GM23338 (cell line): ENCODE measurements around the gene LMNTD2. TPM values are rescaled to one million over a fixed set of nuclear protein-coding genes. Genes with fewer than 3 reads are reported as not detected.

Experiments
- ATAC-seq: fragments of 200-7000 bp; cut with Tn5 transposase; 3 replicates; pipeline ENCODE4 v1.9.1; 2020
- DNase-seq: peaks from one replicate; pipeline ENCODE4 v3.0.0-alpha.2; 2015; ENCODE audit warnings: low spot score
- H2AFZ ChIP-seq: fragments of 200-600 bp; sonication (generic); 2 replicates; pipeline ENCODE4 v1.8.0; 2016; ENCODE audit warnings: antibody characterized with exemption, mild to moderate bottlenecking, moderate library complexity
- H3F3A ChIP-seq: fragments of 200-600 bp; sonication (generic); replicated peaks from 2 replicates; pipeline ENCODE4 v1.8.0; 2017; ENCODE audit warnings: antibody characterized with exemption, mixed run types, low read depth
- H3K27ac ChIP-seq: fragments of 200-600 bp; sonication (generic); 2 replicates; pipeline ENCODE4 v1.6.1; 2016; ENCODE audit warnings: low read depth
- H3K27me3 ChIP-seq: fragments of 200-600 bp; sonication (generic); 2 replicates; pipeline ENCODE4 v1.8.0; 2016; ENCODE audit warnings: mild to moderate bottlenecking, mixed run types, moderate library complexity; ENCODE audit not compliant: insufficient read depth
- H3K36me3 ChIP-seq: fragments of 200-600 bp; sonication (generic); 2 replicates; pipeline ENCODE4 v1.8.0; 2016; ENCODE audit warnings: mild to moderate bottlenecking; ENCODE audit not compliant: insufficient read depth
- H3K4me1 ChIP-seq: fragments of 200-600 bp; sonication (generic); 2 replicates; pipeline ENCODE4 v1.8.0; 2016; ENCODE audit warnings: mild to moderate bottlenecking, moderate library complexity; ENCODE audit not compliant: insufficient read depth
- H3K4me2 ChIP-seq: fragments of 200-600 bp; sonication (generic); 2 replicates; pipeline ENCODE4 v1.7.1; 2017; ENCODE audit warnings: mixed run types
- H3K4me3 ChIP-seq: fragments of 200-600 bp; sonication (generic); 2 replicates; pipeline ENCODE4 v1.6.1; 2016; ENCODE audit warnings: mixed run types
- H3K79me2 ChIP-seq: fragments of 200-600 bp; sonication (generic); replicated peaks from 2 replicates; pipeline ENCODE4 v1.8.0; 2017; ENCODE audit warnings: mild to moderate bottlenecking; ENCODE audit not compliant: insufficient read depth
- H3K9me2 ChIP-seq: fragments of 200-600 bp; sonication (generic); 2 replicates; pipeline ENCODE4 v1.8.0; 2017; ENCODE audit not compliant: insufficient read depth
- H4K20me1 ChIP-seq: fragments of 200-600 bp; sonication (generic); replicated peaks from 2 replicates; pipeline ENCODE4 v1.8.0; 2017; ENCODE audit warnings: mild to moderate bottlenecking; ENCODE audit not compliant: insufficient read depth
- H3K27ac Mint-ChIP-seq: 2 replicates; pipeline ENCODE4 v1.8.0; 2020; ENCODE audit warnings: inconsistent platforms, mild to moderate bottlenecking, moderate library complexity, mixed read lengths
- H3K27me3 Mint-ChIP-seq: 3 replicates; pipeline ENCODE4 v1.8.0; 2022; ENCODE audit warnings: low read depth, mild to moderate bottlenecking, moderate library complexity, mixed read lengths, inconsistent platforms; ENCODE audit not compliant: insufficient read depth, poor library complexity
- H3K36me3 Mint-ChIP-seq: 3 replicates; pipeline ENCODE4 v1.8.0; 2021; ENCODE audit warnings: low read depth, mild to moderate bottlenecking, inconsistent platforms, moderate library complexity, mixed read lengths
- H3K4me1 Mint-ChIP-seq: 3 replicates; pipeline ENCODE4 v1.8.0; 2020; ENCODE audit warnings: mild to moderate bottlenecking, inconsistent platforms, mixed read lengths
- H3K4me3 Mint-ChIP-seq: 3 replicates; pipeline ENCODE4 v1.8.0; 2021; ENCODE audit warnings: moderate library complexity, mild to moderate bottlenecking, inconsistent platforms, mixed read lengths
- H3K9me3 Mint-ChIP-seq: 3 replicates; pipeline ENCODE4 v1.8.0; 2020; ENCODE audit warnings: moderate library complexity, mild to moderate bottlenecking, inconsistent platforms, mixed read lengths
- EZH2 ChIP-seq: fragments of 200-600 bp; sonication (generic); IDR thresholded peaks from one replicate; pipeline ENCODE4 v1.8.0; 2017; ENCODE audit warnings: antibody characterized with exemption, mild to moderate bottlenecking, low read depth; ENCODE audit not compliant: unreplicated experiment
- JUNB ChIP-seq: IDR thresholded peaks from one replicate; pipeline ENCODE4 v1.6.1; 2016; ENCODE audit warnings: antibody characterized with exemption; ENCODE audit not compliant: unreplicated experiment
- NANOG ChIP-seq: IDR thresholded peaks from 2 replicates; pipeline ENCODE4 v1.6.1; 2016; ENCODE audit warnings: antibody characterized with exemption, borderline replicate concordance
- ZNF114 ChIP-seq: fragments of 250-450 bp; sonication (Bioruptor Pico); IDR thresholded peaks from 2 replicates; pipeline ENCODE4 v1.5.0; 2020; ENCODE audit warnings: mild to moderate bottlenecking, moderate library complexity
- ZNF331 ChIP-seq: fragments of 250-450 bp; sonication (Bioruptor Pico); IDR thresholded peaks from 2 replicates; pipeline ENCODE4 v1.5.0; 2020; ENCODE audit warnings: low read depth, mild to moderate bottlenecking, moderate library complexity
- polyA plus RNA-seq: library from polyadenylated mRNA; unstranded; fragments of >200 nt; fragmentation: Nextera tagmentation; extraction: Ambion mirVana; gene quantifications from 2 replicates; pipeline ENCODE4 v1.2.1, GENCODE V29; 2016
- total RNA-seq: library from RNA; depleted of rRNA; stranded (reverse); fragments of >200 nt; shearing (Covaris generic); gene quantifications from 2 replicates; pipeline ENCODE4 v1.2.3, GENCODE V29; 2014
- TF ChIP-seq, protein P1 (sequence below): fragments of 250-450 bp; sonication (Bioruptor Pico); IDR thresholded peaks from 2 replicates; pipeline ENCODE4 v1.5.0; 2020; ENCODE audit warnings: mild to moderate bottlenecking, moderate library complexity
- TF ChIP-seq, protein P2 (sequence below): IDR thresholded peaks from one replicate; pipeline ENCODE4 v1.6.1; 2018; ENCODE audit warnings: antibody characterized with exemption; ENCODE audit not compliant: unreplicated experiment

LMNTD2 gene
- total and polyA plus RNA-seq, 2 experiments from 2014 or later: 1.3 to 2.1 TPM

DNA sequence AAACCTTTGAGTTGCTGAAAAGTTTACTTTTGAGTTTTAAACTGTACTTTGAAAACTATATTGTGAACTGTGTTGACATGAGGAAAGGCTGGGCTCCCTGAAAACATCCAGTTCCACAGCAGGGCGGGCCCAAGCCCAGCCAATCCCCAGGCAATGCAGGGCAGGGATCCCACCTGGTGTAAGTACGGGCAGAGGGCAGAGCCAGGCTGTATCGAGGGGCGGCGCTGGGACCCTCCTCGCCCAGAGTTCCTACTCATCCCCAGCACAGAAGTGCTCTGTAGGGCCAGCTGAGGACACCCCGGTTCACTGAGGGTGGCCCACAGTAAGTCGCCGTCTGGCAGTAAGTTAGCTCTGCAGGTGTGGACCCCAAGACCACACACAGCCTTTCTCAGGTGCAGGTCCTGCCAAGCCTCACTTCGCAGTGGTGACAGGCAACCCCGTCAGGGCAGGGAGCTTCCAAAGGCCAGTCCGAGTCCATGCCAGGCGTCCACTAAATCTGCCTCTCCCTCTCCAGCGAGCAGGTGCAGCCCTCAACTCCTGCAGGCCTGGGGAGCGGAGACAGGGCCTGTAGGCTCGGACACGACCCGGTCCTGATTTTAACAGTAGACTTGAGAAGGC lies 6.6 kb upstream of the LMNTD2 start:
- ATAC-seq: no peak
- Histone ChIP-seq H3K4me2 (peak overlapping the region; percentile 81), H3K27ac (no peak overlapping the region), H2AFZ (no peak overlapping the region), H3F3A (peaks cover 3% of the 10 kb centered on the region), H3K4me3 (peak overlapping the region; percentile 59), H3K27me3 (peaks cover 11% of the 10 kb centered on the region; the same call in 1 of the 2 replicates), H3K9me2 (no peaks in the 10 kb centered on the region), H3K79me2 (no peaks in the 10 kb centered on the region), H3K36me3 (no peaks in the 10 kb centered on the region), H4K20me1 (peaks cover 5% of the 10 kb centered on the region), H3K4me1 (peaks cover 20% of the 10 kb centered on the region; the same call in 1 of the 2 replicates)
- TF ChIP-seq ZNF331 (CRISPR knock-in tag): no peak
- no peak for TF ChIP-seq EZH2
- no peak for TF ChIP-seq JUNB
- TF ChIP-seq, protein P1, sequence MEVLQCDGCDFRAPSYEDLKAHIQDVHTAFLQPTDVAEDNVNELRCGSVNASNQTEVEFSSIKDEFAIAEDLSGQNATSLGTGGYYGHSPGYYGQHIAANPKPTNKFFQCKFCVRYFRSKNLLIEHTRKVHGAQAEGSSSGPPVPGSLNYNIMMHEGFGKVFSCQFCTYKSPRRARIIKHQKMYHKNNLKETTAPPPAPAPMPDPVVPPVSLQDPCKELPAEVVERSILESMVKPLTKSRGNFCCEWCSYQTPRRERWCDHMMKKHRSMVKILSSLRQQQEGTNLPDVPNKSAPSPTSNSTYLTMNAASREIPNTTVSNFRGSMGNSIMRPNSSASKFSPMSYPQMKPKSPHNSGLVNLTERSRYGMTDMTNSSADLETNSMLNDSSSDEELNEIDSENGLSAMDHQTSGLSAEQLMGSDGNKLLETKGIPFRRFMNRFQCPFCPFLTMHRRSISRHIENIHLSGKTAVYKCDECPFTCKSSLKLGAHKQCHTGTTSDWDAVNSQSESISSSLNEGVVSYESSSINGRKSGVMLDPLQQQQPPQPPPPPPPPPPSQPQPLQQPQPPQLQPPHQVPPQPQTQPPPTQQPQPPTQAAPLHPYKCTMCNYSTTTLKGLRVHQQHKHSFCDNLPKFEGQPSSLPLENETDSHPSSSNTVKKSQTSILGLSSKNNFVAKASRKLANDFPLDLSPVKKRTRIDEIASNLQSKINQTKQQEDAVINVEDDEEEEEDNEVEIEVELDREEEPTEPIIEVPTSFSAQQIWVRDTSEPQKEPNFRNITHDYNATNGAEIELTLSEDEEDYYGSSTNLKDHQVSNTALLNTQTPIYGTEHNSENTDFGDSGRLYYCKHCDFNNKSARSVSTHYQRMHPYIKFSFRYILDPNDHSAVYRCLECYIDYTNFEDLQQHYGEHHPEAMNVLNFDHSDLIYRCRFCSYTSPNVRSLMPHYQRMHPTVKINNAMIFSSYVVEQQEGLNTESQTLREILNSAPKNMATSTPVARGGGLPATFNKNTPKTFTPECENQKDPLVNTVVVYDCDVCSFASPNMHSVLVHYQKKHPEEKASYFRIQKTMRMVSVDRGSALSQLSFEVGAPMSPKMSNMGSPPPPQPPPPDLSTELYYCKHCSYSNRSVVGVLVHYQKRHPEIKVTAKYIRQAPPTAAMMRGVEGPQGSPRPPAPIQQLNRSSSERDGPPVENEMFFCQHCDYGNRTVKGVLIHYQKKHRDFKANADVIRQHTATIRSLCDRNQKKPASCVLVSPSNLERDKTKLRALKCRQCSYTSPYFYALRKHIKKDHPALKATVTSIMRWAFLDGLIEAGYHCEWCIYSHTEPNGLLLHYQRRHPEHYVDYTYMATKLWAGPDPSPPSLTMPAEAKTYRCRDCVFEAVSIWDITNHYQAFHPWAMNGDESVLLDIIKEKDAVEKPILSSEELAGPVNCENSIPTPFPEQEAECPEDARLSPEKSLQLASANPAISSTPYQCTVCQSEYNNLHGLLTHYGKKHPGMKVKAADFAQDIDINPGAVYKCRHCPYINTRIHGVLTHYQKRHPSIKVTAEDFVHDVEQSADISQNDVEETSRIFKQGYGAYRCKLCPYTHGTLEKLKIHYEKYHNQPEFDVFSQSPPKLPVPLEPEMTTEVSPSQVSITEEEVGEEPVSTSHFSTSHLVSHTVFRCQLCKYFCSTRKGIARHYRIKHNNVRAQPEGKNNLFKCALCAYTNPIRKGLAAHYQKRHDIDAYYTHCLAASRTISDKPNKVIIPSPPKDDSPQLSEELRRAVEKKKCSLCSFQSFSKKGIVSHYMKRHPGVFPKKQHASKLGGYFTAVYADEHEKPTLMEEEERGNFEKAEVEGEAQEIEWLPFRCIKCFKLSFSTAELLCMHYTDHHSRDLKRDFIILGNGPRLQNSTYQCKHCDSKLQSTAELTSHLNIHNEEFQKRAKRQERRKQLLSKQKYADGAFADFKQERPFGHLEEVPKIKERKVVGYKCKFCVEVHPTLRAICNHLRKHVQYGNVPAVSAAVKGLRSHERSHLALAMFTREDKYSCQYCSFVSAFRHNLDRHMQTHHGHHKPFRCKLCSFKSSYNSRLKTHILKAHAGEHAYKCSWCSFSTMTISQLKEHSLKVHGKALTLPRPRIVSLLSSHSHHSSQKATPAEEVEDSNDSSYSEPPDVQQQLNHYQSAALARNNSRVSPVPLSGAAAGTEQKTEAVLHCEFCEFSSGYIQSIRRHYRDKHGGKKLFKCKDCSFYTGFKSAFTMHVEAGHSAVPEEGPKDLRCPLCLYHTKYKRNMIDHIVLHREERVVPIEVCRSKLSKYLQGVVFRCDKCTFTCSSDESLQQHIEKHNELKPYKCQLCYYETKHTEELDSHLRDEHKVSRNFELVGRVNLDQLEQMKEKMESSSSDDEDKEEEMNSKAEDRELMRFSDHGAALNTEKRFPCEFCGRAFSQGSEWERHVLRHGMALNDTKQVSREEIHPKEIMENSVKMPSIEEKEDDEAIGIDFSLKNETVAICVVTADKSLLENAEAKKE (CRISPR knock-in tag): no peak
- no peak for TF ChIP-seq ZNF114 (CRISPR knock-in tag)
- TF ChIP-seq, protein P2, sequence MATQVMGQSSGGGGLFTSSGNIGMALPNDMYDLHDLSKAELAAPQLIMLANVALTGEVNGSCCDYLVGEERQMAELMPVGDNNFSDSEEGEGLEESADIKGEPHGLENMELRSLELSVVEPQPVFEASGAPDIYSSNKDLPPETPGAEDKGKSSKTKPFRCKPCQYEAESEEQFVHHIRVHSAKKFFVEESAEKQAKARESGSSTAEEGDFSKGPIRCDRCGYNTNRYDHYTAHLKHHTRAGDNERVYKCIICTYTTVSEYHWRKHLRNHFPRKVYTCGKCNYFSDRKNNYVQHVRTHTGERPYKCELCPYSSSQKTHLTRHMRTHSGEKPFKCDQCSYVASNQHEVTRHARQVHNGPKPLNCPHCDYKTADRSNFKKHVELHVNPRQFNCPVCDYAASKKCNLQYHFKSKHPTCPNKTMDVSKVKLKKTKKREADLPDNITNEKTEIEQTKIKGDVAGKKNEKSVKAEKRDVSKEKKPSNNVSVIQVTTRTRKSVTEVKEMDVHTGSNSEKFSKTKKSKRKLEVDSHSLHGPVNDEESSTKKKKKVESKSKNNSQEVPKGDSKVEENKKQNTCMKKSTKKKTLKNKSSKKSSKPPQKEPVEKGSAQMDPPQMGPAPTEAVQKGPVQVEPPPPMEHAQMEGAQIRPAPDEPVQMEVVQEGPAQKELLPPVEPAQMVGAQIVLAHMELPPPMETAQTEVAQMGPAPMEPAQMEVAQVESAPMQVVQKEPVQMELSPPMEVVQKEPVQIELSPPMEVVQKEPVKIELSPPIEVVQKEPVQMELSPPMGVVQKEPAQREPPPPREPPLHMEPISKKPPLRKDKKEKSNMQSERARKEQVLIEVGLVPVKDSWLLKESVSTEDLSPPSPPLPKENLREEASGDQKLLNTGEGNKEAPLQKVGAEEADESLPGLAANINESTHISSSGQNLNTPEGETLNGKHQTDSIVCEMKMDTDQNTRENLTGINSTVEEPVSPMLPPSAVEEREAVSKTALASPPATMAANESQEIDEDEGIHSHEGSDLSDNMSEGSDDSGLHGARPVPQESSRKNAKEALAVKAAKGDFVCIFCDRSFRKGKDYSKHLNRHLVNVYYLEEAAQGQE: no peak
- TF ChIP-seq NANOG: no peak
- no peaks in the 10 kb centered on the region; the same call in 2 of the 3 replicates for H3K36me3 Mint-ChIP-seq
- peaks cover 11% of the 10 kb centered on the region for H3K4me1 Mint-ChIP-seq
- H3K4me3 Mint-ChIP-seq: peak overlapping the region; percentile 75
- H3K27ac Mint-ChIP-seq: no peak overlapping the region
- peaks cover 21% of the 10 kb centered on the region for H3K27me3 Mint-ChIP-seq
- no peak for DNase-seq
- H3K9me3 Mint-ChIP-seq: no peaks in the 10 kb centered on the region
